ENCODE data around the gene ELF3. TPM values are rescaled to one million over a fixed set of nuclear protein-coding genes. Genes with fewer than 3 reads are reported as not detected.
A peak's percentile ranks its signal among the peaks of the same experiment; 100 is the strongest.
"Not testable (repeated sequence)": the region's sequence is repeated elsewhere in the genome, so short reads cannot be mapped to it uniquely, and the experiment has no call there.

ELF3 gene
- total RNA-seq, 1 experiment from 2014 or later = 3.8 TPM

GRCh38 chr1:202023001-202023433 is 12.6 kb downstream of the ELF3 start:
- in situ Hi-C loops (cut with HindIII; ENCODE audit: low sequenced_read_pairs) = loop anchor here (25.0 kb wide), 1 partner anchor 114 kb away; the partner anchor contains the start of gene ARL8A
- DNase-seq (ENCODE audit: low spot score) = peak; percentile 7

DNA sequence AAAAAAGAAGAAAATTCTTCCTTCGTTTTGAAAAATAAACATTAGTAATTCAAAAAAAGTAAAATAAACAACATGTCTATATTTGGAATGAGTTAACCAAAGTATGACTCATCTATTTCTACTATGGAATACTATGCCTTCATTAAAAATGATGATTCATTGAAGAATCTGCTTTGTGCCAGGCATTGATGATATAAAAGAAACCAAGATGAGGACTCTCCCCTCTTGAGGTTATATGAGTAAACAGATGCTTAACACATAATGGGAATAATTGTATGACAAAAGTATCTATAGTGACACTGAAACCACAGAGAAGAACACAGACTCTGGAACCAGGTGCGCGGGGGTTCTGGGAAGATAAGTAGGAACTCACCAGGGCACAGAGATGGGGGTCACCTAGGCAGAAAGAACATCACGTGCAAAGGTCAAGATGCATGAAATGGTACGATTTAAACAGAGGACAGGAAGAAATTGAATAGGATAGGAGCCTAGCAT is 18.8 kb downstream of the ELF3 start:
- no peak for DNase-seq (ENCODE audit: low spot score)
- in situ Hi-C loops (cut with HindIII; ENCODE audit: low sequenced_read_pairs) = no loop called here

- in situ Hi-C loops (cut with HindIII; ENCODE audit: low sequenced_read_pairs) = no loop called here
- DNase-seq (ENCODE audit: low spot score) = no peak
These were observed 19.3 kb downstream of the ELF3 start for GRCh38 chr1:202029727-202030126.

DNA sequence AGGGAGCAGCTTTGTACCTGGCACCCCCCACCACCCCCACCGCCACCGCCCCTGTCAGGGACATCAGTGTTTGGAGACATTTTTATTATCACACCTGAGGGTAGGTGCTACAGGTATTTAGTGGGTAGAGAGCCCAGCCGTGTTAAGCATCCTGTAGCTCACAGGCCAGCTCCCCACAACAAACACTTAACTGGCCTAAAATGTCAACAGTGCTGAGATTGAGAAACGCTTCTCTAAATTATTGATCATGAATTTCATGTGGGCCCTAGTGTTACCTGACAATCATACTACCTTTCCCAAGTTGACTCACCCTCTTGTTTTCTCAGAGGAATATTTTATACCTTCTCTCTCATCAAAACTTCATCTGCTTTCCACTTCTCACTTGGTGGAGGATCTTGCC is 21.4 kb downstream of the ELF3 start:
- in situ Hi-C loops (cut with HindIII; ENCODE audit: low sequenced_read_pairs) = no loop called here
- DNase-seq (ENCODE audit: low spot score) = no peak

DNA sequence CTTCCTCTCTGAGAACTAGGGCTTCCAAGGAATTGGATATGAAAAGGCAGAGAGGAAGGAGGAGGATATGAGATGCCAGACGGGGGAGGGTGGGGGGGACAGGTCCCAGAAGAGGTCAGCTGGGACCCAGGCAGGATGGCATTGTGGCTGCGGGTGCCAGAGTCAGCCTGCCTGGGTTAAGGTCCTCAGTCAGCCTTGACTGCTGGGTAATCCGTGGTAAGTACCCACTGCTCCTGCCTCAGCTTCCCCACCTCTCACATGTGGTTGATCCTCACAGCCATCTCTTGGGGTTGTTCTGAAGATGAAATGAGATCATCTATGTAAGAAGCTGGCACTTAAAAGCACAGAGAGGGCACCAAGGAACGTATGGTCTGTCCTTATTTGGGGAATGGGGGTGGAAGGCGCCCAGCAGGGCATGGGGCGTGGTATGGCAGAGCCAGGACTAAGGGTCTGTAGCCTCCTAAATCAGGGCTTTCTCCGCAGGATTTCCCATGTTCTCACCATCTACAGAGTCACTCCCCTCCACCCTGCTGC is 23.8 kb downstream of the ELF3 start:
- in situ Hi-C loops (cut with HindIII; ENCODE audit: low sequenced_read_pairs) = no loop called here
- no peak for DNase-seq (ENCODE audit: low spot score)

- no peak for DNase-seq (ENCODE audit: low spot score)
- in situ Hi-C loops (cut with HindIII; ENCODE audit: low sequenced_read_pairs) = no loop called here
These were observed 24.5 kb downstream of the ELF3 start for GRCh38 chr1:202034683-202035462.

- DNase-seq (ENCODE audit: low spot score) = no peak
- in situ Hi-C loops (cut with HindIII; ENCODE audit: low sequenced_read_pairs) = no loop called here
These were observed 26.4 kb downstream of the ELF3 start for GRCh38 chr1:202036595-202037387.

- in situ Hi-C loops (cut with HindIII; ENCODE audit: low sequenced_read_pairs) = no loop called here
- no peak for DNase-seq (ENCODE audit: low spot score)
These were observed 27.4 kb downstream of the ELF3 start for GRCh38 chr1:202037706-202038296.

DNA sequence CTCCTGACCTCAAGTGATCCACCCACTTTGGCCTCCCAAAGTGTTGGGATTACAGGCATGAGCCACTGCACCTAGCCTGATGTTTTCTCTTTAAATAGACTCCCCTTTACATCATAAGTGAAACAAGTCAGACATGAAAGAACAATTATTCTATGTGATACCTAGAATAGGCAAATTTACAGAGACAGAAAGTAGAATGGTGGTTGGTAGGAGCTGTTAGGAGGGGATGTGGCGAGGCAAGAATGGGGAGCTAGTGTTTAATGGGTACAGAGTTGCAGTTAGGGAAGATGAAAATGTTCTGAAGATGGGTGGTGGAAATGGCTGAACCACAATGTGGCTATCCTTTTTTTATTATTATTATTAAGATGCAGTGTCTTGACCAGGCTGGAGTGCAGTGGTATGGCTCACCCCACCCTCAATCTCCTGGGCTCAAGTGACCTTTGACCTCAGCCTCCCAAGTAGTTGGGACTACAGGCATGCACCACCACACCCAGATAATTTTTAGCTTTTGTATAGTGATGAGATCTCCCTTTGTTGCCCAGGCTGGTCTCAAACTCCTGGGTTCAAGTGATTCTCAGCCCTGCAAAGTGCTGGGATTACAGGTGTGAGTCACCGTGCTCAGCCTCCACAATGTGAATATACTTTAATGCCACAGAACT is 28.4 kb downstream of the ELF3 start:
- no peak for DNase-seq (ENCODE audit: low spot score)
- in situ Hi-C loops (cut with HindIII; ENCODE audit: low sequenced_read_pairs) = no loop called here

DNA sequence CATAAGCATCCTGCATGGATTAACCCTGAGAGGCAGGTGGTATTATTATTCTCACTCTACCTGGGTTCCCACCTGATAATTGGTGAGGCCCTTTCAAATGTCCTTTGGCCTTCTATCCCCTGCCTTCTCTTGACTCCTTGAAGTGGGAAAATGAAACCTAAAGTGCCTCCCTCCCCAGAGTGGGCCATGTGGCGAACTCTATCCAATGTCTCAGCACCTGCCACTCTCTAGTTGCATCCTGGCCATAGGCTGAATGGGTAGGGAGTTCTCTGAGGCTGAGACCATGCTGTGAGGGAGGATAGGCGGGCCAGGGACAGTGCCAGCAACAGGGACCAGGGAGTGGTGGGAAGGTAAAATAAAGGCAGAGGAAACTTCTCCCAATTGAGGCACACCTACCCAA is 35.3 kb downstream of the ELF3 start:
- in situ Hi-C loops (cut with HindIII; ENCODE audit: low sequenced_read_pairs) = no loop called here

DNA sequence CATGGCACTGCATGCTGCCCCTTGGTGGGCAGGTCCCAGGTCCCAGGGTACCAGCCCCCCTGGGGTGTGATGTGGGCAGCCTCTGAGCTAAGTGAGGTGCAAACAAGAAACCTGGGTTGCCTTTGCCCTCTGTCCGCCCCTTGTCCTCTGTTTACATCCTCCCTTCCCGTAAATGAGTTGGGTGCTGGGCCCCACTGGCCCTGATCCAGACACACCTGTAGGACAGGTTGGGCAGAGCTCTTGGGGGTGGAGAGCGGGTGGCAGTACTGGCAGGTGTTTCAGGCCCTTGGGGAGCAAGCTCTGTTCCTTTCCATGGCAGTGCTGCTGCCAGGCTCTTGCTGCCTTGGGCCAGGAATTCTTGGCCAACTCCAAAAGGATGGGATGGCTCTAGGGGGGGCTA is 35.8 kb downstream of the ELF3 start:
- no peak for DNase-seq (ENCODE audit: low spot score)
- in situ Hi-C loops (cut with HindIII; ENCODE audit: low sequenced_read_pairs) = no loop called here

More for the DNA sequence above, 35.3 kb downstream of the ELF3 start:
- DNase-seq (ENCODE audit: low spot score) = no peak

GRCh38 chr1:202046748-202047708 is 36.6 kb downstream of the ELF3 start:
- DNase-seq (ENCODE audit: low spot score) = no peak
- in situ Hi-C loops (cut with HindIII; ENCODE audit: low sequenced_read_pairs) = no loop called here

- in situ Hi-C loops (cut with HindIII; ENCODE audit: low sequenced_read_pairs) = no loop called here
- DNase-seq (ENCODE audit: low spot score) = no peak
These were observed 37.6 kb downstream of the ELF3 start for GRCh38 chr1:202047977-202048376.

DNA sequence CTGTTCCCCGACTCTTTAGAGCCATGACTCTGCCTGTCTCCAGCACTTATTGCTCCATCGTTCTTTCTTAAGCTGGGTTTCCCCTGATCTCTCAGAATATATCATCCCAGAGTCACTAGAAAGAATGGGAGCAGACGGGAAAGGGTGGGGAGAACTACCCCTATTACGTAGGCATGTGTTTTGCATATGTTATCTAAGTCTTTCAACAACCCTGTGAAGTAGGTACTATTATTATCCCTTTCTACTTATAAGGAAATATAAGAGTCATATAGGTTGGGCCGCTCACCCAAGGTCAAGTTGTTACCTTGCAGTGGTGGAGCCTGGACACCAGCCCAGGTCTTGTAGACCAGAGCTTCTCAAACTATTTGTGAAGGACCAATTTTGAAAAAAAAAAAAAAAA is 38.7 kb downstream of the ELF3 start:
- DNase-seq (ENCODE audit: low spot score) = no peak
- in situ Hi-C loops (cut with HindIII; ENCODE audit: low sequenced_read_pairs) = no loop called here

GRCh38 chr1:202054094-202054493 is 43.7 kb downstream of the ELF3 start:
- no peak for DNase-seq (ENCODE audit: low spot score)
- in situ Hi-C loops (cut with HindIII; ENCODE audit: low sequenced_read_pairs) = no loop called here

DNA sequence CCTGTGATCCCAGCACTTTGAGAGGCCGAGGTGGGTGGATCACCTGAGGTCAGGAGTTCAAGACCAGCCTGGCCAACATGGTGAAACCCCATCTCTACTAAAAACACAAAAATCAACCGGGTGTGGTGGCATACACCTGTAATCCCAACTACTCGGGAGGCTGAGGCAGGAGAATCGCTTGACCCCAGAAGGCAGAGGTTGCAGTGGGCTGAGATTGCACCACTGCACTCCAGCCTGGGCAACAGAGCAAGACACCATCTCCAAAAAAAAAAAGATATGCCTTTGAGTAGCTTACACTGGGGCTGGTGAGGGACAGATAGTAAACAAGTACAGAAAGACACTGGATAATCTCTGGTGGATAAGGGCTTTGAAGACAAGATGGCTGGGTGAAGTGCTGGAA is 44.3 kb downstream of the ELF3 start:
- in situ Hi-C loops (cut with HindIII; ENCODE audit: low sequenced_read_pairs); DNase-seq (ENCODE audit: low spot score): not testable (repeated sequence)

GRCh38 chr1:202056644-202057334 is 46.4 kb downstream of the ELF3 start:
- in situ Hi-C loops (cut with HindIII; ENCODE audit: low sequenced_read_pairs) = no loop called here

DNA sequence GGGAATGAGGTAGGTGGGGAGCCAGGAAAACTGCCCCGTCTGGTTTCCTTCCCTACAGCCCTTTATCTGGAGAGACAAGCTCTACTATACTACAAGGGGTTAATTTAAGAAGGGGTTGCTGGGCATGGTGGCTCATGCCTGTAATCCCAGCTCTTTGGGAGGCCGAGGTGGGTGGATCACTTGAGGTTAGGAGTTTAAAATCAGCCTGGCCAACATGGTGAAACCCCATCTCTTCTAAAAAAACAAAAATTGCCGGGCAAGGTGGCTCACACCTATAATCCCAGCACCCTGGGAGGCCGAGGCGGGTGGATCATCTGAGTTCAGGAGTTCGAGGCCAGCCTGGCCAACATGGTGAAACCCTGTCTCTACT is 46.9 kb downstream of the ELF3 start:
- DNase-seq (ENCODE audit: low spot score); in situ Hi-C loops (cut with HindIII; ENCODE audit: low sequenced_read_pairs): not testable (repeated sequence)

More at GRCh38 chr1:202056644-202057334, 46.4 kb downstream of the ELF3 start:
- no peak for DNase-seq (ENCODE audit: low spot score)
